GM12878 (cell line): ENCODE results near the gene DDX42. TPM values are rescaled to one million over a fixed set of nuclear protein-coding genes. Genes with fewer than 3 reads are reported as not detected.
"Not testable (repeated sequence)": the region's sequence is repeated elsewhere in the genome, so short reads cannot be mapped to it uniquely, and the experiment has no call there.

ENCODE experiments used
- ATAC-seq: fragments of 200-7000 bp; cut with Tn5 transposase; 3 replicates; pipeline ENCODE4 v1.9.1; 2020; ENCODE audit warnings: mild to moderate bottlenecking, moderate library complexity
- BruUV-seq: library from RNA; stranded (reverse); fragments of 400-500 nt; replicated peaks from 2 replicates; lab custom pipeline; 2021; lab: Mats Ljungman, UMichigan
- CTCF ChIA-PET: fragments of 300-600 bp; sonication (Branson Sonifier 250); formaldehyde crosslinking; extraction: SDS; loops from one replicate; lab custom pipeline; 2021; ENCODE audit warnings: inconsistent platforms; lab: Yijun Ruan, JAX
- POLR2A ChIA-PET: fragments of 350-600 bp; formaldehyde crosslinking; extraction: SDS; loops from one replicate; lab custom pipeline; 2021; ENCODE audit warnings: inconsistent platforms; lab: Charles Lee
- RAD21 ChIA-PET: fragments of 300-600 bp; sonication (Branson Sonifier 250); formaldehyde crosslinking; loops from one replicate; lab custom pipeline; 2023; ENCODE audit warnings: antibody characterized with exemption; ENCODE audit not compliant: unreplicated experiment; lab: Charles Lee
- SMC1A ChIA-PET: fragments of 300-600 bp; sonication (Branson Sonifier 250); formaldehyde crosslinking; loops from one replicate; lab custom pipeline; 2023; ENCODE audit not compliant: unreplicated experiment, uncharacterized antibody; lab: Charles Lee
- DNase-seq: peaks from one replicate; pipeline ENCODE4 v3.0.0-alpha.2; 2011; ENCODE audit warnings: low read depth, low spot score
- FAIRE-seq: peaks from 3 replicates; lab custom pipeline; 2011; peaks lifted over from hg19 to GRCh38; lab: Jason Lieb, UNC
- H2AFZ ChIP-seq: 2 replicates; pipeline ENCODE4 v1.6.0; 2011; ENCODE audit warnings: low read depth, low read length, control low read depth; ENCODE audit not compliant: control insufficient read depth
- H3K27ac ChIP-seq: 2 replicates; pipeline ENCODE4 v1.5.1; 2011; ENCODE audit warnings: control low read depth; ENCODE audit not compliant: control insufficient read depth, insufficient read depth
- H3K27me3 ChIP-seq, 2 experiments: replicated peaks in 1 of 2; 2 replicates each; pipeline versions ENCODE4 v1.6.0 to v1.6.1; 2011; ENCODE audit warnings: low read length in 1 of 2; ENCODE audit not compliant: control insufficient read depth in 2 of 2, insufficient read depth in 2 of 2
- H3K36me3 ChIP-seq, 2 experiments: 2 replicates each; pipeline ENCODE4 v1.5.1; 2011; ENCODE audit warnings: low read length in 1 of 2; ENCODE audit not compliant: control insufficient read depth in 2 of 2, insufficient read depth in 2 of 2
- H3K4me1 ChIP-seq: 2 replicates; pipeline ENCODE4 v1.6.1; 2011; ENCODE audit warnings: mild to moderate bottlenecking, low read length, moderate library complexity, mixed read lengths; ENCODE audit not compliant: control insufficient read depth, insufficient read depth
- H3K4me2 ChIP-seq: 2 replicates; pipeline ENCODE4 v1.6.0; 2011; ENCODE audit warnings: control low read depth; ENCODE audit not compliant: control insufficient read depth, insufficient read depth
- H3K4me3 ChIP-seq: fragments of 200-600 bp; sonication (generic); 2 replicates; pipeline ENCODE4 v1.5.1; 2016
- H3K79me2 ChIP-seq: 2 replicates; pipeline ENCODE4 v1.6.0; 2011; ENCODE audit warnings: low read length; ENCODE audit not compliant: control insufficient read depth, insufficient read depth
- H3K9ac ChIP-seq: 2 replicates; pipeline ENCODE4 v1.8.0; 2011; ENCODE audit warnings: low read length, control low read depth, mixed read lengths; ENCODE audit not compliant: control insufficient read depth, insufficient read depth
- H3K9me3 ChIP-seq: replicated peaks from 3 replicates; pipeline ENCODE4 v1.5.1; 2011; ENCODE audit warnings: mild to moderate bottlenecking, low read length; ENCODE audit not compliant: control insufficient read depth, insufficient read depth
- H4K20me1 ChIP-seq: 2 replicates; pipeline ENCODE4 v1.6.0; 2011; ENCODE audit not compliant: control insufficient read depth, insufficient read depth
- ATF2 ChIP-seq: IDR thresholded peaks from 2 replicates; pipeline ENCODE4 v1.6.1; 2012; ENCODE audit warnings: low read length, inconsistent platforms
- FOS ChIP-seq: IDR thresholded peaks from 3 replicates; pipeline ENCODE4 v1.6.1; 2011; ENCODE audit warnings: borderline replicate concordance; ENCODE audit not compliant: insufficient read length; ENCODE audit errors: extremely low read depth
- FOXK2 ChIP-seq: fragments of 450-650 bp; IDR thresholded peaks from 2 replicates; pipeline ENCODE4 v1.6.1; 2017; ENCODE audit warnings: mild to moderate bottlenecking, moderate library complexity
- IRF4 ChIP-seq: IDR thresholded peaks from 2 replicates; pipeline ENCODE4 v1.6.1; 2011; ENCODE audit warnings: low read depth, low read length
- LARP7 ChIP-seq: fragments of 450-650 bp; IDR thresholded peaks from 2 replicates; pipeline ENCODE4 v1.6.1; 2017; ENCODE audit warnings: mild to moderate bottlenecking
- MEF2A ChIP-seq: IDR thresholded peaks from 2 replicates; pipeline ENCODE4 v1.6.1; 2011; ENCODE audit warnings: low read depth, mild to moderate bottlenecking, low read length, moderate library complexity; ENCODE audit not compliant: insufficient read depth
- MTA2 ChIP-seq: fragments of 450-650 bp; IDR thresholded peaks from 2 replicates; pipeline ENCODE4 v1.6.1; 2016; ENCODE audit warnings: low read depth, mild to moderate bottlenecking, moderate library complexity
- MXI1 ChIP-seq: fragments of 150-350 bp; IDR thresholded peaks from 2 replicates; pipeline ENCODE4 v1.6.1; 2011; ENCODE audit warnings: low read depth, mild to moderate bottlenecking, inconsistent platforms, low read length, improper control_type of control experiment
- RAD51 ChIP-seq: fragments of 450-650 bp; IDR thresholded peaks from 2 replicates; pipeline ENCODE4 v1.6.1; 2016; ENCODE audit warnings: moderate library complexity, mild to moderate bottlenecking, inconsistent platforms
- RELA ChIP-seq: fragments of 450-650 bp; IDR thresholded peaks from 2 replicates; pipeline ENCODE4 v1.8.0; 2014; ENCODE audit warnings: borderline replicate concordance; ENCODE audit not compliant: partially characterized antibody
- WRNIP1 ChIP-seq: IDR thresholded peaks from 2 replicates; pipeline ENCODE4 v1.6.1; 2011; ENCODE audit warnings: low read depth, low read length, improper control_type of control experiment, borderline replicate concordance
- WGBS: methylation state at CpG from one replicate; pipeline ENCODE4 v1.1.6; 2016; ENCODE audit warnings: low lambda C conversion rate; ENCODE audit not compliant: insufficient replicate concordance, insufficient coverage; ENCODE audit errors: missing lambda C conversion rate; 5-methylcytosine and 5-hydroxymethylcytosine counted together
- in situ Hi-C: fragments of 300-500 bp; cut with MboI; formaldehyde crosslinking; loops from 9 replicates; pipeline ENCODE4 v1.14.3; 2018; ENCODE audit warnings: mixed read lengths
- intact Hi-C: fragments of 100-400 bp; cut with micrococcal nuclease; formaldehyde crosslinking; loops from one replicate; pipeline ENCODE4 v1.14.2; 2022; ENCODE audit not compliant: unreplicated experiment
- polyA plus RNA-seq, 11 experiments: library from polyadenylated mRNA; depleted of rRNA in 4 of 11; unstranded in 6 of 11; stranded (reverse) in 5 of 11; fragments of >200 nt; fragmentation: Nextera tagmentation in 4 of 11; fragmentation: Illumina TruSeq in 1 of 11; extraction: Ambion mirVana in 4 of 11; extraction: Trizol in 1 of 11; gene quantifications; 1 replicate in 1 of 11; 2 replicates in 10 of 11; pipeline versions ENCODE4 v1.2.1 to v1.2.3, GENCODE V29; 2011 to 2016; ENCODE audit warnings: inconsistent platforms in 2 of 11, missing spikeins in 2 of 11, low read depth in 1 of 11
- total RNA-seq, 4 experiments: library from RNA; depleted of rRNA in 3 of 4; stranded (reverse); fragments of >200 nt in 3 of 4; fragmentation: Illumina TruSeq in 1 of 4; extraction: Trizol in 1 of 4; gene quantifications; 2 replicates each; pipeline versions ENCODE4 v1.2.1 to v1.2.3, GENCODE V29; 2013 to 2021

Gene DDX42
- total and polyA plus RNA-seq, 10 of the 15 experiments (the other 5 are each of a cell fraction or from before 2014, with no cell fraction given), result 14.6 to 147 (median 65.3) TPM

- TF ChIP-seq WRNIP1 (no peak), MEF2A (no peak)
- TF ChIP-seq, all 136 proteins: peak for 0
These were observed 81.2 kb downstream of the DDX42 start (continued) for GRCh38 chr17:63855185-63855584.

GRCh38 chr17:63856425-63856824 lies 82.5 kb downstream of the DDX42 start:
- H3K4me1 ChIP-seq, H3K9ac ChIP-seq, H3K4me2 ChIP-seq, DNase-seq, H3K27me3 ChIP-seq, BruUV-seq, H4K20me1 ChIP-seq, ATAC-seq, FAIRE-seq, H3K79me2 ChIP-seq, POLR2A ChIA-PET, H3K36me3 ChIP-seq, H2AFZ ChIP-seq, intact Hi-C loops, H3K9me3 ChIP-seq, H3K4me3 ChIP-seq, in situ Hi-C loops, H3K27ac ChIP-seq, RAD21 ChIA-PET: not testable (repeated sequence)
- ChIA-PET CTCF (interaction anchor here (0.7 to 3.0 kb wide), 4 partner anchors 9 to 54 kb away, joined by 3 to 16 read pairs (median 4); no protein-coding TSS in a partner anchor), SMC1A (interaction anchor here (0.5 kb wide), 1 partner anchor 658 kb away, joined by 3 read pairs; no protein-coding TSS in a partner anchor)
- WGBS, result 52% methylated on average over 8 of the region's 8 CpGs

GRCh38 chr17:63859257-63859656 lies 85.3 kb downstream of the DDX42 start:
- ChIA-PET SMC1A (interaction anchor here (0.7 to 1.8 kb wide), 5 partner anchors 10 to 370 kb away, joined by 3 to 4 read pairs (median 3); no protein-coding TSS in a partner anchor), CTCF (interaction anchor here (1.4 to 3.4 kb wide), 7 partner anchors 8 to 31 kb away, joined by 4 to 14 read pairs (median 6); no protein-coding TSS in a partner anchor), POLR2A (interaction anchor here (0.5 to 1.9 kb wide), 2 partner anchors 11 to 108 kb away, joined by 3 to 6 read pairs; no protein-coding TSS in a partner anchor), RAD21 (no interaction called here)
- Histone ChIP-seq H3K79me2 (no peaks in the 10 kb centered on the region), H4K20me1 (no peaks in the 10 kb centered on the region), H3K27me3 (peaks cover 1 to 4% of the 10 kb centered on the region in 2 experiments; a peak in 2 of 4 replicates), H3K4me3 (no peak overlapping the region), H3K27ac (no peak overlapping the region), H3K9ac (no peak overlapping the region), H2AFZ (no peak overlapping the region), H3K4me1 (no peaks in the 10 kb centered on the region), H3K36me3 (no peaks in the 10 kb centered on the region), H3K9me3 (no peaks in the 10 kb centered on the region), H3K4me2 (no peak overlapping the region)
- WGBS, result 0% methylated on average over 3 of the region's 3 CpGs
- BruUV-seq, result no TSS peak
- in situ Hi-C loops (no loop called here), intact Hi-C loops (no loop called here)
- TF ChIP-seq RELA (no peak), MTA2 (no peak), RAD51 (no peak), FOS (no peak), IRF4 (no peak), LARP7 (no peak), ATF2 (no peak), MXI1 (no peak), FOXK2 (no peak)
- no peak for DNase-seq
- ATAC-seq, result no peak
- no peak for FAIRE-seq
